Nephron progenitor cell (in vitro differentiated cells): Measurements from ENCODE around the gene MAP2K6.

Source experiments
- DNase-seq: peaks from one replicate; pipeline ENCODE4 v3.0.0; 2021
- H3K27ac Mint-ChIP-seq: 2 replicates; pipeline ENCODE4 v1.8.0; 2021; ENCODE audit warnings: mild to moderate bottlenecking, moderate library complexity, mixed read lengths
- H3K27me3 Mint-ChIP-seq: 2 replicates; pipeline ENCODE4 v1.8.0; 2021; ENCODE audit warnings: mild to moderate bottlenecking, low read depth, mixed read lengths; ENCODE audit not compliant: poor library complexity
- H3K36me3 Mint-ChIP-seq: 2 replicates; pipeline ENCODE4 v1.8.0; 2021; ENCODE audit warnings: low read depth, mixed read lengths
- H3K4me1 Mint-ChIP-seq: 2 replicates; pipeline ENCODE4 v1.8.0; 2021; ENCODE audit warnings: mixed read lengths
- H3K4me3 Mint-ChIP-seq: 2 replicates; pipeline ENCODE4 v1.8.0; 2021; ENCODE audit warnings: mild to moderate bottlenecking, moderate library complexity, mixed read lengths
- H3K9me3 Mint-ChIP-seq: 2 replicates; pipeline ENCODE4 v1.8.0; 2021; ENCODE audit warnings: mild to moderate bottlenecking, moderate library complexity, mixed read lengths
- CTCF ChIP-seq: fragments of 200-600 bp; sonication (generic); IDR thresholded peaks from 2 replicates; pipeline ENCODE4 v1.5.0; 2021; ENCODE audit warnings: antibody characterized with exemption

The MAP2K6 gene

GRCh38 chr17:69445132-69445531, 30.6 kb downstream of the MAP2K6 start:
- Mint-ChIP-seq H3K27me3 (no peaks in the 10 kb centered on the region), H3K27ac (no peak overlapping the region), H3K4me1 (peaks cover 34% of the 10 kb centered on the region), H3K36me3 (no peaks in the 10 kb centered on the region), H3K9me3 (peaks cover 7% of the 10 kb centered on the region), H3K4me3 (no peak overlapping the region)
- no peak for TF ChIP-seq CTCF
- DNase-seq: no peak

- H3K9me3 Mint-ChIP-seq: no peaks in the 10 kb centered on the region
- TF ChIP-seq CTCF: no peak
- no peaks in the 10 kb centered on the region for H3K27me3 Mint-ChIP-seq
- H3K36me3 Mint-ChIP-seq: no peaks in the 10 kb centered on the region
- no peak for DNase-seq
- peak overlapping the region; percentile 67 for H3K4me3 Mint-ChIP-seq
- H3K27ac Mint-ChIP-seq: peak overlapping the region; percentile 92
- peaks cover 60% of the 10 kb centered on the region for H3K4me1 Mint-ChIP-seq
These were observed 33.2 kb downstream of the MAP2K6 start for GRCh38 chr17:69447726-69448125.

GRCh38 chr17:69448431-69449102, 34.1 kb downstream of the MAP2K6 start:
- no peaks in the 10 kb centered on the region for H3K36me3 Mint-ChIP-seq
- DNase-seq: peak; percentile 65
- peak overlapping the region; percentile 41 for H3K27ac Mint-ChIP-seq
- peaks cover 69% of the 10 kb centered on the region for H3K4me1 Mint-ChIP-seq
- no peak for TF ChIP-seq CTCF
- H3K9me3 Mint-ChIP-seq: no peaks in the 10 kb centered on the region
- H3K27me3 Mint-ChIP-seq: no peaks in the 10 kb centered on the region
- H3K4me3 Mint-ChIP-seq: peak overlapping the region; percentile 67

GRCh38 chr17:69450131-69450530, 35.6 kb downstream of the MAP2K6 start:
- no peak for DNase-seq
- no peak for TF ChIP-seq CTCF
- Mint-ChIP-seq H3K36me3 (peaks cover 4% of the 10 kb centered on the region), H3K27me3 (no peaks in the 10 kb centered on the region), H3K4me1 (peaks cover 78% of the 10 kb centered on the region), H3K4me3 (no peak overlapping the region), H3K27ac (no peak overlapping the region), H3K9me3 (no peaks in the 10 kb centered on the region)

- Mint-ChIP-seq H3K36me3 (peaks cover 4% of the 10 kb centered on the region), H3K4me3 (no peak overlapping the region), H3K27me3 (no peaks in the 10 kb centered on the region), H3K4me1 (peaks cover 73% of the 10 kb centered on the region), H3K9me3 (no peaks in the 10 kb centered on the region), H3K27ac (no peak overlapping the region)
- DNase-seq: no peak
- no peak for TF ChIP-seq CTCF
These were observed 36.4 kb downstream of the MAP2K6 start for GRCh38 chr17:69450918-69451317.
